MM.1S (cell line): ENCODE results near the gene FUT7.

Experiments
- DNase-seq: peaks from one replicate; pipeline ENCODE4 v3.0.0-alpha.2; 2015
- H2AFZ ChIP-seq: fragments of 300-600 bp; sonication (generic); 2 replicates; pipeline ENCODE4 v1.6.0; 2016; ENCODE audit warnings: antibody characterized with exemption, low read length
- H3F3A ChIP-seq: fragments of 300-600 bp; sonication (generic); 2 replicates; pipeline ENCODE4 v1.6.1; 2016; ENCODE audit warnings: mild to moderate bottlenecking, antibody characterized with exemption, low read length, moderate library complexity, mixed read lengths; ENCODE audit not compliant: insufficient read depth
- H3K27ac ChIP-seq: fragments of 300-600 bp; sonication (generic); 2 replicates; pipeline ENCODE4 v1.5.1; 2016; ENCODE audit warnings: mild to moderate bottlenecking, low read length
- H3K27me3 ChIP-seq: fragments of 300-600 bp; sonication (generic); replicated peaks from 2 replicates; pipeline ENCODE4 v1.6.0; 2016; ENCODE audit warnings: low read length; ENCODE audit not compliant: insufficient read depth
- H3K36me3 ChIP-seq: fragments of 300-600 bp; sonication (generic); replicated peaks from 2 replicates; pipeline ENCODE4 v1.6.1; 2016; ENCODE audit warnings: mild to moderate bottlenecking, low read length, mixed read lengths; ENCODE audit not compliant: insufficient read depth
- H3K4me1 ChIP-seq: fragments of 300-600 bp; sonication (generic); 2 replicates; pipeline ENCODE4 v1.6.1; 2016; ENCODE audit warnings: low read length, mixed read lengths
- H3K4me2 ChIP-seq: fragments of 300-600 bp; sonication (generic); 2 replicates; pipeline ENCODE4 v1.6.0; 2016; ENCODE audit warnings: low read depth, low read length
- H3K4me3 ChIP-seq: fragments of 300-600 bp; sonication (generic); 2 replicates; pipeline ENCODE4 v1.5.1; 2016; ENCODE audit warnings: low read length, mixed read lengths
- H3K79me2 ChIP-seq: fragments of 300-600 bp; sonication (generic); 2 replicates; pipeline ENCODE4 v1.6.1; 2016; ENCODE audit warnings: mixed run types, low read length, mixed read lengths
- H3K9ac ChIP-seq: fragments of 300-600 bp; sonication (generic); 2 replicates; pipeline ENCODE4 v1.6.1; 2016; ENCODE audit warnings: low read length, mixed read lengths
- H3K9me2 ChIP-seq: fragments of 300-600 bp; sonication (generic); replicated peaks from 2 replicates; pipeline ENCODE4 v1.6.1; 2016; ENCODE audit warnings: mild to moderate bottlenecking, low read length, mixed read lengths; ENCODE audit not compliant: insufficient read depth
- H3K9me3 ChIP-seq: fragments of 300-600 bp; sonication (generic); replicated peaks from 2 replicates; pipeline ENCODE4 v1.6.1; 2016; ENCODE audit warnings: mild to moderate bottlenecking, low read length, mixed read lengths; ENCODE audit not compliant: insufficient read depth
- H4K20me1 ChIP-seq: fragments of 300-600 bp; sonication (generic); 2 replicates; pipeline ENCODE4 v1.6.1; 2016; ENCODE audit warnings: mild to moderate bottlenecking, low read length, moderate library complexity, mixed read lengths; ENCODE audit not compliant: insufficient read depth
- CTCF ChIP-seq: fragments of 300-600 bp; sonication (generic); IDR thresholded peaks from 2 replicates; pipeline ENCODE4 v1.5.1; 2016; ENCODE audit warnings: antibody characterized with exemption, low read length, mixed read lengths
- EZH2 ChIP-seq: fragments of 300-600 bp; sonication (generic); optimal IDR thresholded peaks from 2 replicates; pipeline ENCODE3; 2017; ENCODE audit warnings: low read depth, mild to moderate bottlenecking, antibody characterized with exemption, low read length, mixed read lengths
- EZH2phosphoT487 ChIP-seq: fragments of 300-600 bp; sonication (generic); IDR thresholded peaks from 2 replicates; pipeline ENCODE4 v1.6.1; 2018; ENCODE audit warnings: antibody characterized with exemption, low read length

Gene FUT7

GRCh38 chr9:137078701-137079400 is 47.0 kb upstream of the FUT7 start:
- peaks cover 3% of the 10 kb centered on the region; the same call in 1 of the 2 replicates for H3K36me3 ChIP-seq
- peak overlapping the region; percentile 92; the same call in 1 of the 2 replicates for H3K4me2 ChIP-seq
- no peaks in the 10 kb centered on the region for H3K27me3 ChIP-seq
- no peak overlapping the region for H3K27ac ChIP-seq
- 0 out of 2 replicates have a peak, but pooled peaks cover 5% of the 10 kb centered on the region for H3K4me1 ChIP-seq
- H3K4me3 ChIP-seq, result peak overlapping the region; percentile 81; the same call in 1 of the 2 replicates
- H4K20me1 ChIP-seq, result no peaks in the 10 kb centered on the region
- no peak for DNase-seq
- H3K9me3 ChIP-seq, result no peaks in the 10 kb centered on the region
- H3K79me2 ChIP-seq, result peaks cover 24% of the 10 kb centered on the region
- H2AFZ ChIP-seq, result no peak overlapping the region
- no peaks in the 10 kb centered on the region for H3K9me2 ChIP-seq
- peaks cover 10% of the 10 kb centered on the region; the same call in 1 of the 2 replicates for H3F3A ChIP-seq
- TF ChIP-seq CTCF, result no peak
- TF ChIP-seq EZH2phosphoT487, result no peak
- TF ChIP-seq EZH2, result no peak
- H3K9ac ChIP-seq, result no peak overlapping the region

- Histone ChIP-seq H3K9me3 (no peaks in the 10 kb centered on the region), H3K27ac (no peak overlapping the region), H3K4me2 (peak overlapping the region; percentile 92), H3K79me2 (peaks cover 24% of the 10 kb centered on the region), H3K36me3 (peaks cover 3% of the 10 kb centered on the region; the same call in 1 of the 2 replicates), H3K9ac (peak overlapping the region; percentile 55; the same call in 1 of the 2 replicates), H4K20me1 (no peaks in the 10 kb centered on the region), H3K4me3 (peak overlapping the region; percentile 81), H3F3A (peaks cover 4% of the 10 kb centered on the region; the same call in 1 of the 2 replicates), H3K9me2 (no peaks in the 10 kb centered on the region), H3K4me1 (0 out of 2 replicates have a peak, but pooled peaks cover 5% of the 10 kb centered on the region), H3K27me3 (no peaks in the 10 kb centered on the region), H2AFZ (peak overlapping the region; percentile 21; the same call in 1 of the 2 replicates)
- peak; percentile 13 for DNase-seq
- TF ChIP-seq EZH2phosphoT487 (no peak), CTCF (no peak), EZH2 (no peak)
These were observed 46.1 kb upstream of the FUT7 start for GRCh38 chr9:137077758-137078693.

GRCh38 chr9:137077010-137077747 is 45.3 kb upstream of the FUT7 start, which contains the start of gene UAP1L1:
Gene UAP1L1, plus strand, starts transcription at chr9:137077517. Its CDS starts 16 bp downstream, at chr9:137077533.
- H3K9ac ChIP-seq, result peak within 1 kb of the TSS; percentile 55; the same call in 1 of the 2 replicates
- peak; percentile 68 for DNase-seq

More at GRCh38 chr9:137077010-137077747, 45.3 kb upstream of the FUT7 start, which contains the start of gene UAP1L1:
- Histone ChIP-seq H3K4me2 (peak within 1 kb of the TSS; percentile 92), H3K27ac (no peak within 1 kb of the TSS), H3K27me3 (no peaks in the 10 kb centered on the region), H3K36me3 (peaks cover 3% of the 10 kb centered on the region; the same call in 1 of the 2 replicates), H3K79me2 (peaks cover 24% of the 10 kb centered on the region), H4K20me1 (no peaks in the 10 kb centered on the region), H3K9me2 (no peaks in the 10 kb centered on the region), H2AFZ (peak within 1 kb of the TSS; percentile 81), H3K9me3 (no peaks in the 10 kb centered on the region), H3F3A (peaks cover 4% of the 10 kb centered on the region; the same call in 1 of the 2 replicates), H3K4me3 (peak within 1 kb of the TSS; percentile 81), H3K4me1 (0 out of 2 replicates have a peak, but pooled peaks cover 5% of the 10 kb centered on the region)
- no peak for TF ChIP-seq CTCF
- no peak for TF ChIP-seq EZH2phosphoT487
- TF ChIP-seq EZH2, result no peak
